OCI-LY1 (cell line): ENCODE results near the gene CDS1.

ENCODE experiments used
- H2AFZ ChIP-seq: fragments of 200-600 bp; sonication (generic), shearing (Covaris generic); 2 replicates; pipeline ENCODE4 v1.6.0; 2014; ENCODE audit warnings: antibody characterized with exemption, mild to moderate bottlenecking, low read length
- H3F3A ChIP-seq: fragments of 200-600 bp; sonication (generic), shearing (Covaris generic); 2 replicates; pipeline ENCODE4 v1.6.0; 2014; ENCODE audit warnings: mild to moderate bottlenecking, antibody characterized with exemption, low read length, moderate library complexity; ENCODE audit not compliant: insufficient read depth
- H3K27ac ChIP-seq: fragments of 200-600 bp; sonication (generic); 2 replicates; pipeline ENCODE4 v1.5.1; 2014; ENCODE audit warnings: low read length, mixed run types, mild to moderate bottlenecking, low read depth; ENCODE audit not compliant: poor library complexity, severe bottlenecking
- H3K27me3 ChIP-seq: fragments of 200-600 bp; sonication (generic); 2 replicates; pipeline ENCODE4 v1.6.0; 2014; ENCODE audit warnings: antibody characterized with exemption, mild to moderate bottlenecking, low read length, moderate library complexity; ENCODE audit not compliant: insufficient read depth
- H3K36me3 ChIP-seq: fragments of 200-600 bp; sonication (generic); 2 replicates; pipeline ENCODE4 v1.6.1; 2014; ENCODE audit warnings: mild to moderate bottlenecking, antibody characterized with exemption, low read length, moderate library complexity, mixed read lengths; ENCODE audit not compliant: insufficient read depth
- H3K4me1 ChIP-seq: fragments of 200-600 bp; sonication (generic); 2 replicates; pipeline ENCODE4 v1.5.1; 2014; ENCODE audit warnings: mild to moderate bottlenecking, low read length, moderate library complexity; ENCODE audit not compliant: insufficient read depth, severe bottlenecking
- H3K4me2 ChIP-seq: fragments of 200-600 bp; sonication (generic), shearing (Covaris generic); 2 replicates; pipeline ENCODE4 v1.6.1; 2014; ENCODE audit warnings: low read length
- H3K4me3 ChIP-seq: fragments of 200-600 bp; sonication (generic); 2 replicates; pipeline ENCODE4 v1.5.1; 2014; ENCODE audit warnings: low read length, low read depth, mild to moderate bottlenecking, mixed read lengths; ENCODE audit not compliant: poor library complexity, severe bottlenecking
- H3K79me2 ChIP-seq: fragments of 200-600 bp; shearing (Covaris generic); 2 replicates; pipeline ENCODE4 v1.6.1; 2016; ENCODE audit warnings: mixed run types, low read length, mixed read lengths; ENCODE audit not compliant: insufficient read depth
- H3K9ac ChIP-seq: fragments of 200-600 bp; sonication (generic), shearing (Covaris generic); 2 replicates; pipeline ENCODE4 v1.6.1; 2014; ENCODE audit warnings: mild to moderate bottlenecking, low read length, mixed read lengths
- H3K9me2 ChIP-seq: fragments of 200-600 bp; sonication (generic), shearing (Covaris generic); 2 replicates; pipeline ENCODE4 v1.6.1; 2014; ENCODE audit warnings: low read depth, mild to moderate bottlenecking, low read length, mixed read lengths
- H3K9me3 ChIP-seq: fragments of 200-600 bp; shearing (Covaris generic); 2 replicates; pipeline ENCODE4 v1.6.1; 2014; ENCODE audit warnings: low read length, mixed read lengths
- H4K20me1 ChIP-seq: fragments of 200-600 bp; sonication (generic), shearing (Covaris generic); 2 replicates; pipeline ENCODE4 v1.6.0; 2016; ENCODE audit warnings: mild to moderate bottlenecking, low read length; ENCODE audit not compliant: insufficient read depth
- EZH2 ChIP-seq: fragments of 200-600 bp; sonication (generic), shearing (Covaris generic); IDR thresholded peaks from 2 replicates; pipeline ENCODE4 v1.8.0; 2017; ENCODE audit warnings: borderline replicate concordance, mixed run types, mild to moderate bottlenecking, antibody characterized with exemption, low read length, moderate library complexity, mixed read lengths
- TF ChIP-seq, protein P1 (sequence below): fragments of 200-600 bp; sonication (generic), shearing (Covaris generic); IDR thresholded peaks from 2 replicates; pipeline ENCODE4 v1.5.1; 2017; ENCODE audit warnings: mild to moderate bottlenecking, antibody characterized with exemption, low read length, moderate library complexity, mixed read lengths

Gene CDS1

DNA sequence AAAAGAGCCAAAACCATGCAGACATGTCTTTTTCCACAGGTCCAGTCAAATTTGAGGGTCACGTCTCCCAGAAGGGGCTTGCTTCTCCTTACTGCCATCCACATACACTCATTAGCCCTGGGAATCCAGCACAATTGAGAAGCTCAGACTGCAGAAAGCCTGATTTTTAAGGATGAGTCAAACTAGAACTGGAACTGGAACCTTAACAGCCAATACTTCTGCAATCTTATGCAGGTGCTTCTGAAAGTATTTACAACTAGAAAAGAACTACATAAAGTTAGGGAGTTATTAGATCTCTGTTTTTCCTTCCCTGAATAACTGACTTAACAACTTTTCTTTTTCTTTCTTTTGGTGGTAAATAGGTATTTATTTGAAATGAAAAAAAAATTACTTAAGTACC is 86.3 kb downstream of the CDS1 start:
- Histone ChIP-seq H3K9me3 (no peaks in the 10 kb centered on the region), H3F3A (no peaks in the 10 kb centered on the region), H3K9ac (no peak overlapping the region), H3K4me1 (no peaks in the 10 kb centered on the region), H3K4me3 (no peak overlapping the region), H3K4me2 (no peak overlapping the region), H3K27me3 (no peaks in the 10 kb centered on the region), H3K36me3 (no peaks in the 10 kb centered on the region), H3K79me2 (no peaks in the 10 kb centered on the region), H3K9me2 (no peaks in the 10 kb centered on the region), H3K27ac (no peak overlapping the region), H4K20me1 (no peaks in the 10 kb centered on the region), H2AFZ (no peak overlapping the region)
- TF ChIP-seq EZH2 = no peak
- TF ChIP-seq, protein P1, sequence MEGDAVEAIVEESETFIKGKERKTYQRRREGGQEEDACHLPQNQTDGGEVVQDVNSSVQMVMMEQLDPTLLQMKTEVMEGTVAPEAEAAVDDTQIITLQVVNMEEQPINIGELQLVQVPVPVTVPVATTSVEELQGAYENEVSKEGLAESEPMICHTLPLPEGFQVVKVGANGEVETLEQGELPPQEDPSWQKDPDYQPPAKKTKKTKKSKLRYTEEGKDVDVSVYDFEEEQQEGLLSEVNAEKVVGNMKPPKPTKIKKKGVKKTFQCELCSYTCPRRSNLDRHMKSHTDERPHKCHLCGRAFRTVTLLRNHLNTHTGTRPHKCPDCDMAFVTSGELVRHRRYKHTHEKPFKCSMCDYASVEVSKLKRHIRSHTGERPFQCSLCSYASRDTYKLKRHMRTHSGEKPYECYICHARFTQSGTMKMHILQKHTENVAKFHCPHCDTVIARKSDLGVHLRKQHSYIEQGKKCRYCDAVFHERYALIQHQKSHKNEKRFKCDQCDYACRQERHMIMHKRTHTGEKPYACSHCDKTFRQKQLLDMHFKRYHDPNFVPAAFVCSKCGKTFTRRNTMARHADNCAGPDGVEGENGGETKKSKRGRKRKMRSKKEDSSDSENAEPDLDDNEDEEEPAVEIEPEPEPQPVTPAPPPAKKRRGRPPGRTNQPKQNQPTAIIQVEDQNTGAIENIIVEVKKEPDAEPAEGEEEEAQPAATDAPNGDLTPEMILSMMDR = no peak

DNA sequence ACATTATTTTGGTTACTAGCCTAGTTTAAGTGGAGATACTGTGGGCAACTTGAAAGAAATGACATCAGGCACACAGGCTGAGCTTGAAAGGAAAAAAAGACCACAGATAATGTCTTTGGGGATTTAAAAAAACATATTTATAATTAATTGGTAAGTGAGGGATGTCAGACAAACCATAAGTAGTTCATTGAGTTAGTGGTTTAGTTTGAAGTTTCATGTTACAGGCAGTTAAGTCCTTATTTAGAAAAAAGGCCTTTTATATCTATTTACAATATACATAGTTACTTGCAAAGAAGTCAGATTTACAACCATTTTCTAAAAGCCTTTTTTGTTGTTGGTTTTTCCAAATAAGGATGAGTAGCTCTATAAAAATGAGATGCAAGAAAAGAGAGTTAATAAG is 89.2 kb downstream of the CDS1 start:
- Histone ChIP-seq H2AFZ (no peak overlapping the region), H3K27me3 (no peaks in the 10 kb centered on the region), H3K36me3 (no peaks in the 10 kb centered on the region), H3F3A (no peaks in the 10 kb centered on the region), H3K9me2 (no peaks in the 10 kb centered on the region), H3K4me3 (no peak overlapping the region), H3K9me3 (no peaks in the 10 kb centered on the region), H3K4me2 (no peak overlapping the region), H3K27ac (no peak overlapping the region), H4K20me1 (no peaks in the 10 kb centered on the region), H3K4me1 (no peaks in the 10 kb centered on the region), H3K9ac (no peak overlapping the region), H3K79me2 (no peaks in the 10 kb centered on the region)
- TF ChIP-seq EZH2 = no peak
- TF ChIP-seq, protein P1 = no peak

DNA sequence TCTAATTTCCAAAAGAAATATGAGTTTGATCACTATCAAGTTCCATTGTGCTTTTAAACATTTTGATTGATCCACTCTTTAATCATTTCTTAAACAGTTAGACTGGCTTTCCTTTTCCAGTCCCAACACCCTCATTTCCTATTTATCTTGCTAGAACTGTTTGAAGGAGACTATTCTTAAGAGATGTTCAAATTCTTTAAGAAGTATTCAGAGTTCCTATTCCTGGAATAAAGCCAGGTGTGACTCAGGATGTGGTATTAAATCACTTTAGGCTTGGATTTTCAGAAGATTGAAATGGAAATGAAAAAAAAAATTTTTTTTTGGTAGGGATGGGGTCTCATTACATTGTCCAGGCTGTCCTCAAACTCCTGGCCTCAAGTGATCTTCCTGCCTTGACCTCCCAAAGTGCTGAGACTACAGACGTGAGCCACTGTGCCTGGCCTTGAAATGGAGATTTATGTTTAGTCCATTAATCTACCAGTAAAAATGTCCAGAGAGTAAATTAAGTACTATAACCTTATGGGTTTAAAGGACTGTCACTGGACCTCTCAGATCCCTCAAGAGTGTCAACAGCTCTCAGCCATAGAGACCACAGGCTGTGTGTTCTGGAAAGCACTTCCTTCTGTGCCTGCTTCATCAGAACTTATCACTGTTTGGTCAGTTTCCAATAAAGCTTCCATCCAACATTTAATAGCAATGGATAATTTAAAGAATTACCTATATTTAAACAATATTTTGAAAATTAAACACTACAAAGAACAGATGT is 90.7 kb downstream of the CDS1 start:
- Histone ChIP-seq H3K4me3 (no peak overlapping the region), H3K27ac (no peak overlapping the region), H3K36me3 (no peaks in the 10 kb centered on the region), H2AFZ (no peak overlapping the region), H3K27me3 (no peaks in the 10 kb centered on the region), H3K9me2 (no peaks in the 10 kb centered on the region), H4K20me1 (no peaks in the 10 kb centered on the region), H3K9ac (no peak overlapping the region), H3K79me2 (no peaks in the 10 kb centered on the region), H3K4me2 (no peak overlapping the region), H3K4me1 (no peaks in the 10 kb centered on the region), H3K9me3 (no peaks in the 10 kb centered on the region), H3F3A (no peaks in the 10 kb centered on the region)
- TF ChIP-seq EZH2 = no peak
- TF ChIP-seq, protein P1 = no peak
